Stimulated activated CD8-positive, alpha-beta memory T cell treated with anti-CD3 and anti-CD28 coated beads, Interleukin-15, amount 100 ng/mL, for 4 hours (primary cell): ENCODE measurements around the gene C19orf25.
"Not testable (repeated sequence)": the region's sequence is repeated elsewhere in the genome, so short reads cannot be mapped to it uniquely, and the experiment has no call there.

ENCODE experiments used
- DNase-seq, 2 donors: peaks; one replicate each; pipeline ENCODE4 v3.0.0-alpha.2; 2020; ENCODE audit warnings: low read depth in 2 of 2

C19orf25 gene

GRCh38 chr19:1481893-1482360, 2.9 kb upstream of the C19orf25 start:
- no peak for DNase-seq

GRCh38 chr19:1481224-1481892, 2.3 kb upstream of the C19orf25 start:
- no peak for DNase-seq

- DNase-seq, result not testable (repeated sequence)
Observed at GRCh38 chr19:1477056-1477455, 2.0 kb downstream of the C19orf25 start.

- DNase-seq, result no peak
Observed at GRCh38 chr19:1475751-1476437, 3.1 kb downstream of the C19orf25 start.

- no peak for DNase-seq
Observed at GRCh38 chr19:1474765-1475351, 4.2 kb downstream of the C19orf25 start.

- no peak for DNase-seq
Observed at GRCh38 chr19:1474011-1474764, 4.8 kb downstream of the C19orf25 start.

- DNase-seq, result no peak
Observed at GRCh38 chr19:1473085-1473851, 5.7 kb downstream of the C19orf25 start.

- no peak for DNase-seq
Observed at GRCh38 chr19:1472231-1473084, 6.6 kb downstream of the C19orf25 start.

GRCh38 chr19:1471515-1472160, 7.4 kb downstream of the C19orf25 start:
- DNase-seq, result no peak

GRCh38 chr19:1471010-1471514, 8.0 kb downstream of the C19orf25 start:
- DNase-seq, result no peak

GRCh38 chr19:1470305-1471009, 8.6 kb downstream of the C19orf25 start:
- DNase-seq, result peak in 1 of 2 donors; percentile 38

- no peak for DNase-seq
Observed at GRCh38 chr19:1470055-1470304, 9.0 kb downstream of the C19orf25 start.

GRCh38 chr19:1469255-1470054, 9.6 kb downstream of the C19orf25 start:
- no peak for DNase-seq

GRCh38 chr19:1468821-1469254, 10.2 kb downstream of the C19orf25 start:
- no peak for DNase-seq

GRCh38 chr19:1468274-1468820, 10.7 kb downstream of the C19orf25 start:
- no peak for DNase-seq

- no peak for DNase-seq
Observed at GRCh38 chr19:1467490-1468273, 11.3 kb downstream of the C19orf25 start.

- no peak for DNase-seq
Observed at GRCh38 chr19:1467215-1467489, 11.9 kb downstream of the C19orf25 start.
